Endodermal cell (in vitro differentiated cells): Measurements from ENCODE around the gene KIF1B. TPM values are rescaled to one million over a fixed set of nuclear protein-coding genes. Genes with fewer than 3 reads are reported as not detected.

Source experiments
- DNase-seq: peaks from one replicate; pipeline ENCODE4 v3.0.0-alpha.2; 2017
- H3K27ac ChIP-seq: 2 replicates; pipeline ENCODE4 v1.5.1; 2013; ENCODE audit warnings: mild to moderate bottlenecking, low read depth, low read length, moderate library complexity
- H3K27me3 ChIP-seq: 2 replicates; pipeline ENCODE4 v1.6.1; 2013; ENCODE audit warnings: mild to moderate bottlenecking, low read length, moderate library complexity; ENCODE audit not compliant: insufficient read depth, control insufficient read depth, poor library complexity, severe bottlenecking
- H3K36me3 ChIP-seq: 2 replicates; pipeline ENCODE4 v1.7.0; 2013; ENCODE audit warnings: mild to moderate bottlenecking, low read length, moderate library complexity; ENCODE audit not compliant: control insufficient read depth, insufficient read depth
- H3K4me1 ChIP-seq: one replicate; pipeline ENCODE4 v1.7.0; 2013; ENCODE audit warnings: low read length; ENCODE audit not compliant: control insufficient read depth, insufficient read depth
- H3K4me3 ChIP-seq: 2 replicates; pipeline ENCODE4 v1.5.1; 2013; ENCODE audit warnings: mild to moderate bottlenecking, low read length, moderate library complexity
- H3K9ac ChIP-seq: 2 replicates; pipeline ENCODE4 v1.6.1; 2013; ENCODE audit warnings: mild to moderate bottlenecking, low read length, moderate library complexity; ENCODE audit not compliant: poor library complexity, severe bottlenecking; ENCODE audit errors: extremely low read depth
- H3K9me3 ChIP-seq: 2 replicates; pipeline ENCODE4 v1.6.1; 2013; ENCODE audit warnings: mild to moderate bottlenecking, low read length, moderate library complexity; ENCODE audit not compliant: control insufficient read depth
- H3K27ac Mint-ChIP-seq: 2 replicates; pipeline ENCODE4 v1.8.0; 2020; ENCODE audit warnings: mixed read lengths
- H3K27me3 Mint-ChIP-seq: 2 replicates; pipeline ENCODE4 v1.8.0; 2021; ENCODE audit warnings: mild to moderate bottlenecking, mixed read lengths; ENCODE audit not compliant: insufficient read depth
- H3K36me3 Mint-ChIP-seq: 2 replicates; pipeline ENCODE4 v1.8.0; 2020; ENCODE audit warnings: low read depth, mixed read lengths
- H3K4me1 Mint-ChIP-seq: 2 replicates; pipeline ENCODE4 v1.8.0; 2020; ENCODE audit warnings: mixed read lengths
- H3K4me3 Mint-ChIP-seq: 2 replicates; pipeline ENCODE4 v1.8.0; 2020; ENCODE audit warnings: mild to moderate bottlenecking, moderate library complexity, mixed read lengths
- H3K9me3 Mint-ChIP-seq: 2 replicates; pipeline ENCODE4 v1.8.0; 2020; ENCODE audit warnings: mild to moderate bottlenecking, mixed read lengths
- CTCF ChIP-seq: fragments of 200-600 bp; sonication (generic); conservative IDR thresholded peaks from 2 replicates; pipeline ENCODE4 v1.5.0; 2021; ENCODE audit warnings: antibody characterized with exemption, mild to moderate bottlenecking
- WGBS, 2 experiments: methylation state at CpG; one replicate each; pipeline versions ENCODE4 v1.1.5 to v1.1.7; 2013; ENCODE audit warnings: missing lambda C conversion rate in 2 of 2, mixed read lengths in 1 of 2; ENCODE audit not compliant: insufficient coverage in 1 of 2, insufficient read length in 1 of 2; 5-methylcytosine and 5-hydroxymethylcytosine counted together
- total RNA-seq, 2 donors: library from RNA; stranded (reverse); fragmentation: NEBNext Ultra II Directional in 1 of 2; extraction: Animal tissue kit (Norgen Biotek cat#: 25700) in 1 of 2; gene quantifications; 2 replicates in 1 of 2; 3 replicates in 1 of 2; pipeline ENCODE4 v1.2.1, GENCODE V29; 2021

The KIF1B gene
- total RNA-seq, 2 donors from 2014 or later = 71.5 to 74.2 TPM

- no peak overlapping the region for H3K4me3 ChIP-seq
- WGBS, 2 experiments = 41 to 83% methylated on average over 2 to 5 of the region's 5 CpGs
- H3K9me3 ChIP-seq = peaks cover 9% of the 10 kb centered on the region
- no peak for TF ChIP-seq CTCF
- no peak for DNase-seq
- H3K27ac ChIP-seq = peak overlapping the region; percentile 97
- peaks cover 14% of the 10 kb centered on the region for H3K9me3 Mint-ChIP-seq
- H3K36me3 Mint-ChIP-seq = peaks cover 55% of the 10 kb centered on the region
- no peaks in the 10 kb centered on the region for H3K4me1 ChIP-seq
- no peaks in the 10 kb centered on the region for H3K27me3 Mint-ChIP-seq
- peak overlapping the region; percentile 49 for H3K27ac Mint-ChIP-seq
- H3K36me3 ChIP-seq = peaks cover 39% of the 10 kb centered on the region
- no peak overlapping the region for H3K4me3 Mint-ChIP-seq
- no peak overlapping the region for H3K9ac ChIP-seq
- H3K4me1 Mint-ChIP-seq = no peaks in the 10 kb centered on the region
- no peaks in the 10 kb centered on the region for H3K27me3 ChIP-seq
These were observed 32.5 kb upstream of the KIF1B start for GRCh38 chr1:10177876-10178275.

GRCh38 chr1:10178597-10179405, 31.6 kb upstream of the KIF1B start:
- H3K36me3 Mint-ChIP-seq = peaks cover 51% of the 10 kb centered on the region
- no peak overlapping the region for H3K4me3 Mint-ChIP-seq
- H3K4me1 Mint-ChIP-seq = no peaks in the 10 kb centered on the region

GRCh38 chr1:10179406-10180091, 30.8 kb upstream of the KIF1B start:
- H3K36me3 ChIP-seq = peaks cover 33% of the 10 kb centered on the region
- H3K9me3 ChIP-seq = peaks cover 9% of the 10 kb centered on the region
- Mint-ChIP-seq H3K27me3 (no peaks in the 10 kb centered on the region), H3K27ac (peak overlapping the region; percentile 64), H3K9me3 (peaks cover 14% of the 10 kb centered on the region), H3K36me3 (peaks cover 46% of the 10 kb centered on the region), H3K4me1 (no peaks in the 10 kb centered on the region), H3K4me3 (no peak overlapping the region)
- WGBS, 2 experiments = 80 to 92% methylated on average over 15 to 23 of the region's 23 CpGs
- H3K4me3 ChIP-seq = no peak overlapping the region
- no peak for TF ChIP-seq CTCF
- H3K4me1 ChIP-seq = no peaks in the 10 kb centered on the region
- no peaks in the 10 kb centered on the region for H3K27me3 ChIP-seq
- H3K9ac ChIP-seq = no peak overlapping the region
- peak overlapping the region; percentile 97 for H3K27ac ChIP-seq
- no peak for DNase-seq

More at GRCh38 chr1:10178597-10179405, 31.6 kb upstream of the KIF1B start:
- no peak for DNase-seq
- Histone ChIP-seq H3K27ac (peak overlapping the region; percentile 97), H3K9me3 (peaks cover 9% of the 10 kb centered on the region), H3K9ac (no peak overlapping the region), H3K36me3 (peaks cover 33% of the 10 kb centered on the region), H3K4me3 (no peak overlapping the region), H3K27me3 (no peaks in the 10 kb centered on the region), H3K4me1 (no peaks in the 10 kb centered on the region)
- TF ChIP-seq CTCF = no peak
- no peaks in the 10 kb centered on the region for H3K27me3 Mint-ChIP-seq
- H3K27ac Mint-ChIP-seq = peak overlapping the region; percentile 64
- H3K9me3 Mint-ChIP-seq = peaks cover 14% of the 10 kb centered on the region
- WGBS, 2 experiments = 78 to 81% methylated on average over 18 to 22 of the region's 22 CpGs
